NB4 (cell line): ENCODE measurements around the gene SYNE1.

Experiments
- POLR2A ChIP-seq: IDR thresholded peaks from 2 replicates; pipeline ENCODE4 v1.6.1; 2011; ENCODE audit warnings: mild to moderate bottlenecking; ENCODE audit not compliant: insufficient read length; ENCODE audit errors: extremely low read depth
- TF ChIP-seq, protein P1 (sequence below): IDR thresholded peaks from one replicate; pipeline ENCODE4 v1.5.1; 2012; ENCODE audit warnings: low read depth, low read length
- TF ChIP-seq, protein P2 (sequence below): IDR thresholded peaks from 2 replicates; pipeline ENCODE4 v1.6.1; 2011; ENCODE audit warnings: low read depth, low read length

DNA sequence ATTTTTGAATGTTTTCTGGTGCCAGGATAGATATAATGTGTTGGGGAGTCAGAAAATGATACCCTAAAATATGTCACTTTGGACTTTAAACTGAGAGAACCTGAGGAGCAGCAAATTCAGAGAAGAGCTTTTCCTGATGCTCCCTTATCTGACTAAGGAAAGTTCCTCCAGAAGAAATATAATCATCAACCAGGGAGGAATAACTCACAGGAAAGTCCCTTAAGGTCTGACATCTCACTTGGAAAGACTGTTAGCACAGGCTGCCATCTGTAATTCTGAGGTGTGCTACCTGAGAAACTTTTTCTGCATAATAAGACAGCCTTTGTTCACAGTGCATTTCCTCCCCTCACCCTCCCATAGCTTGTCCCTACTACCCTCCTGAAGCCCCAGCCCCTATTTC lies 218.6 kb downstream of the SYNE1 start:
- TF ChIP-seq, protein P1, sequence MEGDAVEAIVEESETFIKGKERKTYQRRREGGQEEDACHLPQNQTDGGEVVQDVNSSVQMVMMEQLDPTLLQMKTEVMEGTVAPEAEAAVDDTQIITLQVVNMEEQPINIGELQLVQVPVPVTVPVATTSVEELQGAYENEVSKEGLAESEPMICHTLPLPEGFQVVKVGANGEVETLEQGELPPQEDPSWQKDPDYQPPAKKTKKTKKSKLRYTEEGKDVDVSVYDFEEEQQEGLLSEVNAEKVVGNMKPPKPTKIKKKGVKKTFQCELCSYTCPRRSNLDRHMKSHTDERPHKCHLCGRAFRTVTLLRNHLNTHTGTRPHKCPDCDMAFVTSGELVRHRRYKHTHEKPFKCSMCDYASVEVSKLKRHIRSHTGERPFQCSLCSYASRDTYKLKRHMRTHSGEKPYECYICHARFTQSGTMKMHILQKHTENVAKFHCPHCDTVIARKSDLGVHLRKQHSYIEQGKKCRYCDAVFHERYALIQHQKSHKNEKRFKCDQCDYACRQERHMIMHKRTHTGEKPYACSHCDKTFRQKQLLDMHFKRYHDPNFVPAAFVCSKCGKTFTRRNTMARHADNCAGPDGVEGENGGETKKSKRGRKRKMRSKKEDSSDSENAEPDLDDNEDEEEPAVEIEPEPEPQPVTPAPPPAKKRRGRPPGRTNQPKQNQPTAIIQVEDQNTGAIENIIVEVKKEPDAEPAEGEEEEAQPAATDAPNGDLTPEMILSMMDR, result no peak
- no peak for TF ChIP-seq POLR2A
- TF ChIP-seq, protein P2, sequence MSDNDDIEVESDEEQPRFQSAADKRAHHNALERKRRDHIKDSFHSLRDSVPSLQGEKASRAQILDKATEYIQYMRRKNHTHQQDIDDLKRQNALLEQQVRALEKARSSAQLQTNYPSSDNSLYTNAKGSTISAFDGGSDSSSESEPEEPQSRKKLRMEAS, result no peak
